Left lobe of liver (tissue), 2 donors: ENCODE results near the gene MGAT5. TPM values are rescaled to one million over a fixed set of nuclear protein-coding genes. Genes with fewer than 3 reads are reported as not detected.
A peak's percentile ranks its signal among the peaks of the same experiment; 100 is the strongest.

Experiments used
- ATAC-seq: fragments of 200-7000 bp; cut with Tn5 transposase; one replicate; pipeline ENCODE4 v1.9.1; 2020; ENCODE audit warnings: mild to moderate bottlenecking, moderate library complexity
- DNase-seq: peaks from one replicate; pipeline ENCODE4 v3.0.0-alpha.2; 2020; ENCODE audit warnings: low spot score
- total RNA-seq: library from RNA; stranded (reverse); gene quantifications from one replicate; pipeline ENCODE4 v1.2.1, GENCODE V29; 2021
- donor health status: DM: no; HTN: no; CAD: no; lungs with moderate emphysema.
- donor health status: DM: no; HTN: yes; CAD: no.

MGAT5 gene
- total RNA-seq, 1 donor from 2014 or later: 7.5 TPM

GRCh38 chr2:134443814-134444480, 190.1 kb downstream of the MGAT5 start:
- ATAC-seq (no peak), DNase-seq (no peak)

GRCh38 chr2:134445116-134445515, 191.2 kb downstream of the MGAT5 start:
- peak; percentile 57 for ATAC-seq
- no peak for DNase-seq

- ATAC-seq (no peak), DNase-seq (no peak)
These were observed 192.1 kb downstream of the MGAT5 start for GRCh38 chr2:134445985-134446382.

GRCh38 chr2:134446383-134447017, 192.6 kb downstream of the MGAT5 start:
- no peak for ATAC-seq
- DNase-seq: no peak

- no peak for DNase-seq
- no peak for ATAC-seq
These were observed 193.8 kb downstream of the MGAT5 start for GRCh38 chr2:134447669-134448068.

GRCh38 chr2:134448650-134449049, 194.8 kb downstream of the MGAT5 start:
- ATAC-seq (no peak), DNase-seq (no peak)

GRCh38 chr2:134449157-134449556, 195.3 kb downstream of the MGAT5 start:
- ATAC-seq (no peak), DNase-seq (no peak)

GRCh38 chr2:134449751-134450513, 196.1 kb downstream of the MGAT5 start:
- no peak for DNase-seq
- no peak for ATAC-seq

GRCh38 chr2:134451347-134451630, 197.4 kb downstream of the MGAT5 start:
- ATAC-seq (no peak), DNase-seq (peak; percentile 36)

GRCh38 chr2:134452042-134452733, 198.3 kb downstream of the MGAT5 start:
- ATAC-seq: no peak
- DNase-seq: no peak

- no peak for DNase-seq
These were observed 199.6 kb downstream of the MGAT5 start for GRCh38 chr2:134453476-134453875.

GRCh38 chr2:134453973-134454372, 200.1 kb downstream of the MGAT5 start:
- ATAC-seq (no peak), DNase-seq (no peak)

More at GRCh38 chr2:134453476-134453875, 199.6 kb downstream of the MGAT5 start:
- no peak for ATAC-seq

GRCh38 chr2:134454426-134454825, 200.6 kb downstream of the MGAT5 start:
- ATAC-seq (no peak), DNase-seq (no peak)

- ATAC-seq (no peak), DNase-seq (no peak)
These were observed 201.1 kb downstream of the MGAT5 start for GRCh38 chr2:134454931-134455330.

GRCh38 chr2:134455426-134455825, 201.6 kb downstream of the MGAT5 start:
- ATAC-seq (no peak), DNase-seq (no peak)

- ATAC-seq (peak; percentile 50), DNase-seq (no peak)
These were observed 203.5 kb downstream of the MGAT5 start for GRCh38 chr2:134457353-134457752.

GRCh38 chr2:134457765-134458472, 204.0 kb downstream of the MGAT5 start:
- DNase-seq: peak; percentile 55
- ATAC-seq: peak; percentile 71

GRCh38 chr2:134458473-134458853, 204.6 kb downstream of the MGAT5 start:
- ATAC-seq: no peak

GRCh38 chr2:134458950-134459349, 205.1 kb downstream of the MGAT5 start:
- DNase-seq: no peak
- no peak for ATAC-seq

More at GRCh38 chr2:134458473-134458853, 204.6 kb downstream of the MGAT5 start:
- DNase-seq: no peak

GRCh38 chr2:134459706-134460406, 206.0 kb downstream of the MGAT5 start:
- ATAC-seq (no peak), DNase-seq (no peak)
